ENCODE measurements around the gene CNTN4.

Gene CNTN4

DNA sequence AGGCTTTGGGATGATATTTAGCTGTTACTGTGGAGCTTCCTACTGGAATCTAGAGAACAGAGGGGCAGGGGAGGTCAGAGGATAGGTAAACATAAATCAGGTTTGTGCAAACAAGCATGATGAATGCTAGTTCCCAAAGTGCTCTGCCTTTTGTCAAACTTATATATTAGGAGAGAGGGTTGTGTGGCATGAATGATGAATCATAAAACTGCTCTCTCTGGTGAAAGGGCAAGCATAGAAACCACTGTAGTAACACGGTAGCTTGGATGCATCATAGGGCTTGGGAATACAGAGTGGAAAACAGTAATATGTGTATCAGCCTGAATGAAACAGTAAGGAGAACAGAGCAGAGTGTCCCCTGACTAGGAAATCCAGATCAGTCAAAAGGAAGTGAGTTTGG is 524.8 kb downstream of the CNTN4 start:
- no peak for DNase-seq

DNA sequence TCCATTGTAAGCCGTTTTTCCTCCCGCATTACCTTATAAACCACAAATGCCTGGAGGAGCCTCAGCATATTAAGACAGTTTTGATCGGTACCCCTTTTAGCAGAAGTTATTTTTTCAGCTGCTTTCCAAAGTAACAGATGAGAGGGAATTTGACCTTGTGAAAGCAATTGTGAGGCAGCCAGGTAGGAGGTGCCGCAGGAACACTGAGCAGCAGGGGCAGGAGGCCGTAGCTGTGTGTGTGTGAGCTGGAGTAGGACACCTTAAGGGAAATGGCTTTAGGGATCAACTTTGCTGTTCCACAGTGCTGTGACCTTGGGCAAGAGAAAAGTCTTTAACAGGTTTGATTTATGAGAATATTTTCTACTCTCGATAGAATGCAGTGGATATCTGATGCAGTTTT is 529.5 kb downstream of the CNTN4 start:
- DNase-seq, result no peak

DNA sequence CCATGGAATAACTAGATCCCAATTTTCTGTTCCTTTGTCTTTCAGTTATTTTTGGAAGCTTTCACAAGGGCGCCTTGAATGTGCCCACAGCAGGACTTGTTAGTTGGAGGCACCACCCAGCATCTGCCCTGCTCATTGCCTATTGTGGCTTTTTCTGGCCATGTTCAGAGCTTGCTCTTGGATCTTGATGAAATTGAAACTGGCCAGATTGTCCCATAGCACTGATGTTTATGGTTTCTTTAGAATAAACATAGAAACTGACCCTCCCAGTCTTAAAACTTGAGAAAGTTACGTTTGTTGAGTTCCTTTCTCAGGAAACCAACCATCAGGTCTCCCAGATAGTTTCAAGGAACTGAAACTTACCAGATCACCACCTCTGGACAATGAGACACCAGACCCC is 536.8 kb downstream of the CNTN4 start:
- DNase-seq, result no peak

DNA sequence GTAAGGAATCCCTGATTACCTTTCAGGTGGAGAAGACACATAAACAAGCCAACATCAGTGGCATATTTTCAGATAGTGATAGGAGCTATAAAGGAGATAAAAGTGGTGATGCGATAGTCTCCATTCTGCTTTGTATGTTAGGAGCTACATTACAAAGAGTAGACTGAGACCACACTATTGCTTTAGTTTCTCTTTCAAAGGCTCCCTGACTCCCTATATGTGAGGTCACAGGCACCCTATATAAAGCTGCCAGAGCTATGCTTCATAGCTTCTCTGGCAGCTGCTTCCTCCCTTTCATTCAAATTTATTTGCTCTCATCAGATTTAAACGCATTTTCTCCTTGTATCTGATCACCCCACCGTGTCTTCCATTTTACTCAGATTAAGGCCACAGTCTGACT is 544.9 kb downstream of the CNTN4 start:
- no peak for DNase-seq

DNA sequence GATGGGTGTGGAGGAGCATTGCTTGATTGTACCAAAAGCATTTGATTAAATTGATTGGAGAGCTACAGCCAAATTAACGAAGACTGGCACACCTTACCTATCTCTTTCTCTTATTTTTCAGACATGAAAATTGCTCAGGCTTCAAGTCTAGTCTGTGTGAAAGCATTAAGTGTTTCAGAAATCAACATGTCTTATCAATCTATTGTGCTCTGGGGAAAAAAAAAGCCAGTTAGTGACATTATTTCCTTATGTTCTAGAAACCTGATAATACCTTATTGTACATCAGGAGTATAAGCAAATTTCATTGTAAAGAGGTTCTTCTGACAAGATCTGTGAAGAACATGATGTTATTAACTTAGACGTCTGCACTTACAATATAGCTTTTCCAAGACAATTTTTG is 546.3 kb downstream of the CNTN4 start:
- DNase-seq, result no peak

DNA sequence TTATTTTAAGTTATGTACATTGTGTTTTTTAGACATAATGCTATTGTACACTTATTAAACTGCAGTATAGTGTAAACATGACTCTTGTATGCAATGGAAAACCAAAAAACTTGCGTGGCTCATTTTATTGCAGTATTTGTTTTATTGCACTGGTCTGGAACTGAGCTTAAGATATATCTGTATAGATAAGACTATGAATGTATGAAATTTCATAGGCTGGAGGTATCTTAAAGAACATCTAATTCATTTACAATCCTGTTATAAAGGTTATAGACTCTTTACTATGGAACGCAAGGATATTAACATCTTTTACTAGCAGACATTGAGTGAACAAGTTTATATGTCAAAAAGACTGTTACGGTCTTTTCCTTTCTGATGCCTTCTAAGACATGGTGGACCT is 552.1 kb downstream of the CNTN4 start:
- no peak for DNase-seq

DNA sequence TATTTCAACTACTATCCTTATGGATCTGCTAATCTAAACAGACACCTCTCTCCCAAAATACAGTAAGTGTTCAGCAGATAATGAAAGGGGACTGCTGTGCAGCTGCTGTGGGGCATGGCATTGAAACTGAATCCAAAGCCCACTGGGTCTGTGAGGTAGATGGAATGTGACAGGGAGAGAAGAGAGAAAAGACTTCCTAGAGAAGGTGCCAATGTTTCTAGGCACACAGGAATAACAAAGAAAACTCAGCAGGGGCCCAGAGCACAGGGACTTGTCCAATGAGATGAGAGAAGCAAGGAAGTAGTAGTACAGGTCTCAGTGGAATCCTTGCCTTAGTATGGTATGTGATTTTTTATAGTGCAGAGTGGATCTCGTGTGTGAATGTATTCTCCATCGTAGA is 553.7 kb downstream of the CNTN4 start:
- DNase-seq, result no peak

DNA sequence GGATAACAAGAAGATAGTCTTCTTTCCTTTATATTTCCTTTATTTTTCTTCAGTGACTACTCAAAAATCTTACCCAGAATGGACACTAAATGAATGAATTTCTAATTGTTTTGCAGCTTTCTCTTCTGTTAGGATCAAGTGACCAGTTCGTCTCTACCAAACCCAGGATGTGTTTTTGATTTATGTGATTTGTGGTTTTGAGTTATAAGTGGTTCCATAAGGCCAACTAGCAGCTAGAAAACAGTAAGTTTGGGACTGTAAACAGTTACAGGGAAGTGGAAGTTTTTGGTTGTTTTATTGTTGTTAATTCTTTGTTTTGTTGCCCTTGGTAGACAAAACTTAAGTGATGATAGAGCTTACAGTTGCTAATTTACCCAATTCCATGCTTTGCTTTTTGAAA is 555.0 kb downstream of the CNTN4 start:
- no peak for DNase-seq

DNA sequence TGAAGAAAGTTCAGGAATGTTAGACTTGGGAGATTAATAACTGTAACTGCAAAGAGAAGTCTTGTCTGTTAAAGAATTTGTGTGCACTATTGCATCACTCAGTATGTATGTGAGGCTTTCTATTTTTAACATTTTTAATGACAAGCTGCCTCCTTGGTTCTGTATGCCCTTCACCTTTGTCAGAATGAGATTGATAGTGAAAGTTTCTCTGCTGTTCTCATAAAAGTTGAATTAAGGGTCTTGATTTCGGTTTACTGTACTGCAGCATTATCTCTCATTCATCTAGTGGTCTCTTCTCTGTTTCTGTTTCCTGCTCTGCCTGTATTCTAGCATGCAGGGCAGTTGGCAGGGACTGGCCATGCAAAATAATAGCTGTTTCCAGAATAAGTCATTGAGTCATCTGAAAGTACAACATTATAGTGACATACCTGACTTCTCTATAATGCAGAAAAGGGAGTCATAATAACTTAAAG is 556.6 kb downstream of the CNTN4 start:
- DNase-seq, result no peak

DNA sequence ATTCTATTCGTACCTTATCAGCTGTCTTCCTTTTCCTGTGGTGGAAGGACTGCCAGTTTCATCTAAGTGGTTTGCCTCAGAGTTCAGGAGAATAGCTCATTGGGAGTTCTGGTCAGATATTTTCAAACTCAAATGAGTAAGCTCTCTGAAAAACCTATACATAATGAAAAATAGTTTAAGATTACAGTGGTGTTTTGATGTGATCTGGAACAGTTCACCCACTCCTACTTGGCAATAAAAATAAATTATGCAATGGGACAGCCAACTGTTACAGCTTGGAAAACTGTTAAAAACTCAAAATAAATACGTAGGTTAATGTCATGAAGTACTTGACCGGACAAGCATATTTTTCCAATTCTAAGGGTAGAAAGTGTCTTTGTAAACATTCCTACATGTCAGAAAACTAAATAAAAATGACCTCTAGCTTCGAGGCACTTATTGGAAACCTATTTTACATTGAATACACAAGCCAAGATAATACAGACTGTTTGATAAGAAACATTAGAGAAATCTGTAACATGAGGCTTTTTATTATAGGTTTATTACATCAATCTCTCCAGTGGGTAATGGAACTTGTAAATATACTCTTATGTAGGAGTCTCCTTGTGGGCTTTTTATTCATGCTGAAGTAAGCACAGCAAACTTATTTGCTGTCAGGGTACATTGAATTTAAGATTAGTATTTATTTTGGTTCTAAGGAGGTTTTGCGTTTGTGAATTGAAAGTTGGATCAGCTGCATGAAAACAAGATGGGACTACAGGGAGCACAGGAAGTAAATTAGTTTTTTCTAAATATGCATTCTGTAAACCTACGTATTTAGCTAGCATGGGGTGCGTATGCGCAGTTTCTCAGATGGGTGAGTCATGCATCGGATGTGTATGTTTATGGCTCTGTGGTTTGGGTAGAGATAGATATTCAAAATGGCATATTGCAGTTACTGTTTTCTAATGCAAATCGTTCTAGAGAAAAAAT is 558.4 kb downstream of the CNTN4 start:
- DNase-seq, result no peak

DNA sequence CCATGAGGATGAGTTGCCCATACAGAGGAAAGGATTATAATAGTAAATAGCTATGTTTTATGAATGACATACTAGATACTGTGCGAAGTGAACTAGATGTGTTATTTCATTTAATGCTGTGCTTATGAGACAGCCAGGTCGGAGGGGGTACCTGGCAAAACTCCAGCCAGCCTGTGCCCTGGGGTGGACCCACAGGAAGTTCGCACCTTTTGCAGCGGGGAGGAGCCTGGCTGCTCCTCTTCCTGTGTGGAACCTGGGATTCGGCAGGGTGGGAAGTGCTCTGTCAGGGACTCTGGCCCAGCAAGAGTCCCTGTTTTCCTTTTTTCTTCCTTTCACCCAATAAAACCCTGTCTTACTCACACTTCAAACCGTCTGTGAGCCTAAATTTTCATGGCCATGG is 559.3 kb downstream of the CNTN4 start:
- DNase-seq, result no peak

DNA sequence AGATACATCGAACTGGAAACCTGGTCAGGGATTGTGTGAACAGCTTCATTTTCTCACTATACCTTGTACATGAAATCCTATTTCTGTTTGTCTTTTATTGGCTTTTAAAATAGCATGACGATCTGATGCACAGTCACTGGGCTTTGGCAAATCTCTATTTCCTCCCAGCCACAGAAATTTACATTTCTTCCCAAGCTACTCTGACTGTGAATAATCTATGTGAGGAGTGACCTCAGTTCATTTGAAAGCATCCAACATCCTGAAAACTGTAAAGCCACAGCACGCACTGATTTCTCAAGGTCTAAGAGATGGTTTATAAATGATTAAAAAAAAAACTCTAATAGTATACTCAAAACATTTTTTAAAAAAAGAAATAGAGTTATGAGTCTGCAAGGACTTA is 561.2 kb downstream of the CNTN4 start:
- DNase-seq, result no peak

DNA sequence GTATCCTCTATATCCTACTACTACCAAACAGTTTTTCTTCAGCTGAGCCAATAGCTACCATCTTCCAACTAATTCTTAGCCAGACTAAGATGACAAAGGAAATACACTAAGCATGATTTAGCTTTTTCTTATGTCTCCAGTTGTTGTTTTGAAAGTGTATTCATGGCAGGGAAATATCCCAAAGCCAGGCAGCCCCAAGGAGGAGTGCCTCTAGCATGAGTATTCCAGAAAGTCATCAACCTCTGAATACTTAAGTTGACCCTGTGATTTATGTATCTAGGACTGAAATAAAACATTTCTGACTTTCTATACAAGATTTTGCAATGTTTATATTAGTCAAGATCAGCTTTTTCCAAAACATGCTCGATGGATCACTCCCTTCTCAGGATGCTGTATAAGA is 562.4 kb downstream of the CNTN4 start:
- no peak for DNase-seq

DNA sequence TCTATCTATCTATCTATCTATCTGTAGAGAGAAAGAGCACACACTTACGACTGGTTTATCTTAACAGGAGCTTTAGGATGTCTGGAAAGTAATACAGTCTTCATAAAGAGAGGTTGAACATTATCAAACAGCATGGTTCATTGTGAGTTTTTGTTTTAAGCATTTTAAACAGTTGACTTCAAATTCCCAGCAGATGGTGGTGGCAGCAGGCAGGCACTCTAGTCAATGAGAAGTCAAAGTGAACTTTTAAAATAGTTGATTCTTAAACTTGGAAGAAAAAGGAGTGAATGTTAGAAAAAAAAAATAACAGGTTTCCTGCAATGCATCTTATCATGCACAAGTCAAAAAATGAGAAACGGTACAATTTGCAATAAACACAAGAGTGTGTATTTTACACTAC is 578.8 kb downstream of the CNTN4 start:
- DNase-seq, result no peak

DNA sequence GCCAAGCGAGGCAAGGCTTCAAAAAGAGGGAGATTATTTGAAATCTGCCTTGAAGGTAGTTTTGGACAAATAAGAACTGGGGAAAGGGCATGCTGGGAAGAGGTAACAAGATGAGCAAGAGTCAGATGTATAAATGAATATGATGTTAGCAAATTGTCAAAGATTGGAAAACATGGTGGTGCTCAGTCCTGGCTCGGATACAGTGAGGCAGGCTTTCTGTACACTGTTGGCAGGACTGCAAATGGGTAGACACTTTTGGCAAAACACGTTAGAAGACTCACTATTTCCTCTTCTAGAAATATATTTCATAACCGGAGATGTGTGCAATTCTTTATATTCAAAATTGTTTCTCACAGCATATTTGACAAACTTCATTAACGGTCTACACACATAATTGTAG is 581.6 kb downstream of the CNTN4 start:
- no peak for DNase-seq

DNA sequence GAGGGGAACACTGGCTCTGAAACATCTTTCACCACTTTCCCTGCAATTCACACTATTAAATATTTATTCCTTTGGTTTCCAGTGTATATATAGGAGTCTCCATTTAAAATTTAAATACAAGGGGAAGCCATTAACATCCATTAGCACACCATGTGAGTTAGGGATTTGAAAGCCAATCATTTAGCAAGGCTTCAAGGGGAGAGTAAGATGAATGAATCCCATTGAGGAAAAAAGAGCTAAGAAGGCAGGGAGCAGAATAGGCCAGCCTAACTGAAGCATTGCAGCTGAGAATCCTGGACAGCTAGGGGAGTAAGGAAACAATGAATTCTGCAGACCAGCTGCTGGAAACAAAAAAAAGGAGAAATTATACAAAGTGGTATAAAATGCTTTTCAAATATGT is 585.4 kb downstream of the CNTN4 start:
- no peak for DNase-seq

DNA sequence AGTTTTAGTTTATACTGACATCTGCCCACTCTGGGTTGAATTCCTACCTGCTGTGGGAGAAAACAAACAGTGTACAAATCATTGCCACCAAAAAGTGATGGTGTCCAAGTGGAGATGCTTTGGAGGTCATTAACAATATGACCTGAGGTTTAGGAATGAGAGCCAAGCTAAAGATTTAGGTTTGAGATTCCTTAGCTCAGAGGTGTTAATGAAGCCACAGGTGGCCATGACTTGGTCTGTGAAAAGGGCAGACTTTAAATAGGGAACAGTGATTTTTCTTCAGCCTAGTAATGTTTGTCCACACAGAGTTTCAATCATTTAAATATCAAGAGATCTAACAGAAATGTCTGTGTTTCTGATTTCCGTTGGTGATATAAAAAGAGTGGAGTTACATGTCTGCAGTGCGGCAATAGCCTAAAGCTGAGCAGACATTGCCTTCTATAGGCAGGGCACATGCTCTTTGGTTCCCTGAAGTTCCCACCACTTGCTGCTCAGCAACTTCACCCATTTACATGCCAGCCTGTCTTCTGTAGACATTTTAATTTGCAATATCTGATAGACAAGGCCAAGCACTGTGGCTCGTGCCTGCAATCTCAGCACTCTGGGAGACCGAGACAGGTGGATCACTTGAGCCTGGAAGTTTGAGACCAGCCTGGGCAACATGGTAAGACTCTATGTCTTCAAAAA is 588.3 kb downstream of the CNTN4 start:
- no peak for DNase-seq

DNA sequence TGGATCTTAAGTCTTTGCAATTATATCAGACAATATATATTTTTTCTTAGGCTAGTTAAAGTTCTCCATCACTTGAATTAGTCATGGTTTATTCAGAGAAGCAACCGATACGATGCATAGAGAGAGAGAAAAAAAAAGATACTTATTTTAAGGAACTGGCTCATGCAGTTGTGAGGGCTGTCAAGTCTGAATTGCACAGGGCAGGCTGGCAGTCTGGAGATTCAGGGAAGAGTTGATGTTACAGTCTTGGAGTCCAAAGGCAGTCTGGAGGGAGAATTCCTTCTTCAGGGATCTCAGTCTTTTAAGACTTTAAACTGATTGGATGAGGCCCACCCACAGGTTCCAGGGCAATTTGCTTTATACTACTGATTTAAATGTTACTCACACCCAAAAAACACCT is 598.9 kb downstream of the CNTN4 start:
- DNase-seq, result no peak

DNA sequence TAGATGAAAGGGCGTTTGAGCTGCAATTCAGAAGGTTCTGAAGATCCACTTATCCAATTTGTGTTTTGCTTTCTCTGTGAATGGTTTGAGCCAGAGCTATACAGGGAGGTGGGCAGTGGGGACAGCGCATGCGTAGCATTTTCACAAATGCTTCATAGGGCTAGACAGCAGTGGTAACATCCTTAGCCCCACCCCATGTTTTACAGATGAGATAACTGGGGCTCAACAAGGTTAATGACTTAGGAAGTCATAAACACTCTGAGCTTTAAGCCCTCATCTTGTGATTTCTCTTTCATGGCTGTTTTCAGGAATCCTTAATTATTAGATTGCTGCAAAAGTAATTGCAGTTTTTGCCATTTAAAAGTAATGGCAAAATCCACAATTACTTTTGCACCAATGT is 602.8 kb downstream of the CNTN4 start:
- no peak for DNase-seq

DNA sequence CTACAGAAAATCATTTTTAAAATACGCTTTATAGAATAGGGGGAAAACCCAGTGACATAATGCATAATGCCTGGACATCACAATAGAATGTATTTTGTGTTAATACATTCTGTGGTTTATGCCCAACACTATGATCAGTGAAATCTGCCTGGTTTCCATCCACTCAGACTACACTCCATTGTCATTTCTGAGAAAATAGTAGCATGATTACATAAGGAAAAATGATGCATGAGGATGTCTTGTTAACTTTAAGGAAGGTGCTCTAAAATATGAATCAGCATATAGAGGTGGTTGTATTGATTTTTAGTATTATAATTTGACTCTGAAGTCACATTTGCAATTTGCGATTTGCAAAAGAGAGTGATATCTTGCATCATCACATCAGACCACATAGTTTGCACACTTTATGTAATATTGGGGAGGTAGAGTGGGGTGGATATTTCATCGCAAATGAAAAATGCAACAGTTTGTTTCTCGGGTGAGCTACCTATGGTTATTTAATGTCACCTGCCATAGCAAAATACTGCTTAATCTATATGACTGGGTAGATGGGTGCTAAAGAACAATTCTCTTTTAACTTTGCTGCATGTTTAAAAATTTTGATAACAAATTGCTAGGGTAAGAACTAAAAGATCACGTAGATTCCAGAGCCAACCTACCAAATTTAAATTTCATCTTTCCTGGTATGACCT is 607.6 kb downstream of the CNTN4 start:
- no peak for DNase-seq

DNA sequence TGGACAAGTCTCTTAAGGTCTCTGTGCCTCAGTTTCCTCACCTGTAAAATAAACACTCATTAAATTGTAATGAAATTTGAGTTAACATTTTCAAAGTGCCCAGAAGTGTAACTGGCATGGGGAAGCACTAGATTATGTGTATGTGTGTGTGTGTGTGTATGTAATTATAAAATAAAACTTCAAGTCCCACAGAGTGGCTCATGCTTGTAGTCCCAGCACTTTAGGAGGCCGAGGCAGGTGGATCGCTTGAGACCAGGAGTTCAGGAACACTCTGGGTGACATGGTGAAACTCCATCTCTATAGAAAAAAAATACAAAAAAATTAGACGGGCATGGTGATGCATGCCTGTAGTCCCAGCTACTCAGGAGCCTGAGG is 608.2 kb downstream of the CNTN4 start:
- no peak for DNase-seq

DNA sequence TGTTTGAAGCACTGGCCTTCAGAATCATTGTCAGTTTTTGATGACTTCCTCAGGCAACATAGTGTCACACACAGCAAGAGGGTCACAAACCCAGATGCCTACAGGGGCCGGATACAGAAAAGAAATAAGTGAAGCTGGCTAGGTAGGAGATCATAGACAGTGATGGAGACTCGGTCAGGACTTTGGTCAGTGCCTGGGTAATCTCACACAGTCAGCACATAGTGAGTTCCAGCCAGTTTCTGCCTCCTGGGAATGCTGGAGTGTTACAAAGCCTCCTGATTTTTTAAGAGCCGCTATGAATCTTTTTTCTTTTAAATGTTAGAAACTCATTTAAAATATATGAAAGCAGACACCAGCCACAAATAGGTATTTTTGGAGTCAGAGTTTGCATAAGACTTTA is 612.4 kb downstream of the CNTN4 start:
- DNase-seq, result no peak

DNA sequence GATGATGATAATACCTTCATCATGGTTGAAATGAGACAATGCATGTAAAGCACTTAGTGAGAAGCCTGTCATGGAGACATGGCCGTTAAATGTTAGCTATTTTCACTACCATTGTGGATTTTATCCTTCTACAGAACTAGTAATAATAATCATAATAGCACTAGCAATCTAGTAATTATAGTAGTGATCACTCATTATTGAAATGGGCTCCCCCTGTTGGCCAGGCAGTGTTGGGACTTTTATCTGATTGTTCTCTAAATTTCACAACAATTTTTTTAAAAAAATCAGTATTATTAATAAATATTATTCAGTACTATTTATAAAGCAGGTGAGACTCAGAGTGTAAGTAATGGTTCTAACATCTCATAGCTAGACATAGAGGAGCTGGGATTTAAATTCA is 615.3 kb downstream of the CNTN4 start:
- DNase-seq, result no peak

DNA sequence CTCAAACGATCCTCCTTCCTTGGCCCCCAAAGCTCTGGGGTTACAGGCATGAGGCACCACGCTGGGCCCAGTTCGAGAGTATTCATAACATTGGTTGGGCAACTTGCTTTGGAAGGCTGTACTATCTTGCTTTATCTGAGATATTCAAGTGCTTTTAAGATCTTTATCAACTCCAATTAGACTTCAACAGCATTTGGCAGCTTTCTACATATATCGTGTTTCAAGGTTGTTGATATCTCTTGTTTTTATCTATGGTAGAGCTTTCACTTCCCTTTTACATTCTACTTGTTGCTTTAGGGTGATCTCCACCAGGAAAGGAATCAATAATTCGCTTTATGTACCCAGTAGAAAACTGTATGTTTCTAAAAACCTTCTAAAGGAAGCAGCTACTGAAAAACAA is 616.2 kb downstream of the CNTN4 start:
- DNase-seq, result no peak

Measured in stimulated activated CD4-positive, alpha-beta T cell treated with anti-CD3 and anti-CD28 coated beads, Interleukin-1b, Interleukin-23, amount 100 ng/mL, for 48 hours (primary cell).